Loucy (cell line): ENCODE results near the gene C9orf85.

Experiments
- H2AFZ ChIP-seq: fragments of 200-600 bp; sonication (generic); 2 replicates; pipeline ENCODE4 v1.6.0; 2016; ENCODE audit warnings: antibody characterized with exemption, mild to moderate bottlenecking, low read length, moderate library complexity
- H3F3A ChIP-seq: fragments of 200-600 bp; 2 replicates; pipeline ENCODE4 v1.6.0; 2016; ENCODE audit warnings: antibody characterized with exemption, low read depth, mild to moderate bottlenecking
- H3K27me3 ChIP-seq: fragments of 200-600 bp; sonication (generic); 2 replicates; pipeline ENCODE4 v1.6.1; 2014; ENCODE audit warnings: low read length, mild to moderate bottlenecking; ENCODE audit not compliant: insufficient read depth, poor library complexity, severe bottlenecking
- H3K36me3 ChIP-seq: fragments of 200-600 bp; sonication (generic); 2 replicates; pipeline ENCODE4 v1.6.1; 2016; ENCODE audit warnings: low read length; ENCODE audit not compliant: insufficient read depth
- H3K4me1 ChIP-seq: fragments of 200-600 bp; sonication (generic); 2 replicates; pipeline ENCODE4 v1.5.1; 2014; ENCODE audit warnings: low read length, mild to moderate bottlenecking; ENCODE audit not compliant: insufficient read depth, poor library complexity, severe bottlenecking
- H3K4me2 ChIP-seq: fragments of 200-600 bp; sonication (generic); 2 replicates; pipeline ENCODE4 v1.6.0; 2014; ENCODE audit warnings: antibody characterized with exemption, low read length, low read depth, mild to moderate bottlenecking; ENCODE audit not compliant: poor library complexity, severe bottlenecking
- H3K4me3 ChIP-seq: fragments of 200-600 bp; sonication (generic); 2 replicates; pipeline ENCODE4 v1.5.1; 2014; ENCODE audit warnings: low read length, mild to moderate bottlenecking, mixed read lengths; ENCODE audit not compliant: poor library complexity, severe bottlenecking
- H3K79me2 ChIP-seq: fragments of 200-600 bp; sonication (generic); 2 replicates; pipeline ENCODE4 v1.6.1; 2014; ENCODE audit warnings: low read length; ENCODE audit not compliant: insufficient read depth
- H3K9ac ChIP-seq: fragments of 200-600 bp; sonication (generic); 2 replicates; pipeline ENCODE4 v1.6.0; 2014; ENCODE audit warnings: mild to moderate bottlenecking, low read depth, low read length, moderate library complexity; ENCODE audit not compliant: poor library complexity, severe bottlenecking
- H3K9me2 ChIP-seq: fragments of 200-600 bp; sonication (generic); replicated peaks from 2 replicates; pipeline ENCODE4 v1.6.1; 2016; ENCODE audit warnings: low read depth, low read length, mixed read lengths
- H3K9me3 ChIP-seq: fragments of 200-600 bp; sonication (generic); 2 replicates; pipeline ENCODE4 v1.6.1; 2014; ENCODE audit warnings: mild to moderate bottlenecking, antibody characterized with exemption, low read length, low read depth; ENCODE audit not compliant: insufficient read depth
- H4K20me1 ChIP-seq: fragments of 200-600 bp; sonication (generic); 2 replicates; pipeline ENCODE4 v1.6.0; 2014; ENCODE audit warnings: antibody characterized with exemption, low read length, mild to moderate bottlenecking; ENCODE audit not compliant: insufficient read depth, poor library complexity, severe bottlenecking
- CTCF ChIP-seq: fragments of 200-600 bp; sonication (generic); conservative IDR thresholded peaks from 2 replicates; pipeline ENCODE4 v1.5.1; 2014; ENCODE audit warnings: mild to moderate bottlenecking, antibody characterized with exemption, low read length
- EZH2phosphoT487 ChIP-seq: fragments of 200-600 bp; IDR thresholded peaks from 2 replicates; pipeline ENCODE4 v1.6.1; 2018; ENCODE audit warnings: antibody characterized with exemption, mild to moderate bottlenecking, moderate library complexity, borderline replicate concordance

C9orf85 gene

GRCh38 chr9:71876106-71876505 lies 35.3 kb upstream of the C9orf85 start:
- Histone ChIP-seq H3F3A (no peaks in the 10 kb centered on the region), H3K4me2 (no peak overlapping the region), H2AFZ (no peak overlapping the region), H3K4me1 (peaks cover 14% of the 10 kb centered on the region), H3K4me3 (no peak overlapping the region), H3K9me2 (no peaks in the 10 kb centered on the region), H3K9me3 (peaks cover 24% of the 10 kb centered on the region), H4K20me1 (peaks cover 89% of the 10 kb centered on the region), H3K9ac (no peak overlapping the region), H3K36me3 (peaks cover 61% of the 10 kb centered on the region), H3K27me3 (no peaks in the 10 kb centered on the region), H3K79me2 (peaks cover 99% of the 10 kb centered on the region)
- TF ChIP-seq CTCF = no peak
- no peak for TF ChIP-seq EZH2phosphoT487

GRCh38 chr9:71876829-71877228 lies 34.6 kb upstream of the C9orf85 start:
- peaks cover 89% of the 10 kb centered on the region for H4K20me1 ChIP-seq
- H3K79me2 ChIP-seq = peaks cover 99% of the 10 kb centered on the region
- H3K4me2 ChIP-seq = peak overlapping the region; percentile 20
- peaks cover 14% of the 10 kb centered on the region for H3K4me1 ChIP-seq
- peaks cover 60% of the 10 kb centered on the region for H3K36me3 ChIP-seq
- H3F3A ChIP-seq = no peaks in the 10 kb centered on the region
- no peaks in the 10 kb centered on the region for H3K27me3 ChIP-seq
- no peak overlapping the region for H2AFZ ChIP-seq
- no peak overlapping the region for H3K9ac ChIP-seq
- H3K9me3 ChIP-seq = peaks cover 24% of the 10 kb centered on the region
- no peaks in the 10 kb centered on the region for H3K9me2 ChIP-seq
- no peak overlapping the region for H3K4me3 ChIP-seq
- no peak for TF ChIP-seq CTCF
- no peak for TF ChIP-seq EZH2phosphoT487

GRCh38 chr9:71878327-71879274 lies 32.8 kb upstream of the C9orf85 start:
- H3K36me3 ChIP-seq = peaks cover 59% of the 10 kb centered on the region
- TF ChIP-seq EZH2phosphoT487 (no peak), CTCF (no peak)

More at GRCh38 chr9:71878327-71879274, 32.8 kb upstream of the C9orf85 start:
- Histone ChIP-seq H3K4me2 (no peak overlapping the region), H2AFZ (no peak overlapping the region), H3K27me3 (no peaks in the 10 kb centered on the region), H3K9me2 (no peaks in the 10 kb centered on the region), H3K79me2 (peaks cover 100% of the 10 kb centered on the region), H3F3A (no peaks in the 10 kb centered on the region), H3K4me3 (no peak overlapping the region), H4K20me1 (peaks cover 94% of the 10 kb centered on the region), H3K9me3 (peaks cover 27% of the 10 kb centered on the region), H3K9ac (no peak overlapping the region), H3K4me1 (peaks cover 14% of the 10 kb centered on the region)
